Measurements from ENCODE around the gene RAPH1.

- TF ChIP-seq CTCF (IDR thresholded peaks at IDR 0.05): no peak
- no peak for TF ChIP-seq ZFX (IDR thresholded peaks at IDR 0.05; ENCODE audit: borderline replicate concordance)
Measured at GRCh38 chr2:203412546-203413331, 122.4 kb downstream of the RAPH1 start.

All from 22Rv1 (cell line).